GM23338 (cell line): ENCODE data around the gene KRT85. TPM values are rescaled to one million over a fixed set of nuclear protein-coding genes. Genes with fewer than 3 reads are reported as not detected.

Experiments
- ATAC-seq: fragments of 200-7000 bp; cut with Tn5 transposase; 3 replicates; pipeline ENCODE4 v1.9.1; 2020
- DNase-seq: peaks from one replicate; pipeline ENCODE4 v3.0.0-alpha.2; 2015; ENCODE audit warnings: low spot score
- H2AFZ ChIP-seq: fragments of 200-600 bp; sonication (generic); 2 replicates; pipeline ENCODE4 v1.8.0; 2016; ENCODE audit warnings: antibody characterized with exemption, mild to moderate bottlenecking, moderate library complexity
- H3F3A ChIP-seq: fragments of 200-600 bp; sonication (generic); replicated peaks from 2 replicates; pipeline ENCODE4 v1.8.0; 2017; ENCODE audit warnings: antibody characterized with exemption, mixed run types, low read depth
- H3K27ac ChIP-seq: fragments of 200-600 bp; sonication (generic); 2 replicates; pipeline ENCODE4 v1.6.1; 2016; ENCODE audit warnings: low read depth
- H3K27me3 ChIP-seq: fragments of 200-600 bp; sonication (generic); 2 replicates; pipeline ENCODE4 v1.8.0; 2016; ENCODE audit warnings: mild to moderate bottlenecking, mixed run types, moderate library complexity; ENCODE audit not compliant: insufficient read depth
- H3K36me3 ChIP-seq: fragments of 200-600 bp; sonication (generic); 2 replicates; pipeline ENCODE4 v1.8.0; 2016; ENCODE audit warnings: mild to moderate bottlenecking; ENCODE audit not compliant: insufficient read depth
- H3K4me1 ChIP-seq: fragments of 200-600 bp; sonication (generic); 2 replicates; pipeline ENCODE4 v1.8.0; 2016; ENCODE audit warnings: mild to moderate bottlenecking, moderate library complexity; ENCODE audit not compliant: insufficient read depth
- H3K4me2 ChIP-seq: fragments of 200-600 bp; sonication (generic); 2 replicates; pipeline ENCODE4 v1.7.1; 2017; ENCODE audit warnings: mixed run types
- H3K4me3 ChIP-seq: fragments of 200-600 bp; sonication (generic); 2 replicates; pipeline ENCODE4 v1.6.1; 2016; ENCODE audit warnings: mixed run types
- H3K79me2 ChIP-seq: fragments of 200-600 bp; sonication (generic); replicated peaks from 2 replicates; pipeline ENCODE4 v1.8.0; 2017; ENCODE audit warnings: mild to moderate bottlenecking; ENCODE audit not compliant: insufficient read depth
- H3K9me2 ChIP-seq: fragments of 200-600 bp; sonication (generic); 2 replicates; pipeline ENCODE4 v1.8.0; 2017; ENCODE audit not compliant: insufficient read depth
- H4K20me1 ChIP-seq: fragments of 200-600 bp; sonication (generic); replicated peaks from 2 replicates; pipeline ENCODE4 v1.8.0; 2017; ENCODE audit warnings: mild to moderate bottlenecking; ENCODE audit not compliant: insufficient read depth
- H3K27ac Mint-ChIP-seq: 2 replicates; pipeline ENCODE4 v1.8.0; 2020; ENCODE audit warnings: inconsistent platforms, mild to moderate bottlenecking, moderate library complexity, mixed read lengths
- H3K27me3 Mint-ChIP-seq: 3 replicates; pipeline ENCODE4 v1.8.0; 2022; ENCODE audit warnings: low read depth, mild to moderate bottlenecking, moderate library complexity, mixed read lengths, inconsistent platforms; ENCODE audit not compliant: insufficient read depth, poor library complexity
- H3K36me3 Mint-ChIP-seq: 3 replicates; pipeline ENCODE4 v1.8.0; 2021; ENCODE audit warnings: low read depth, mild to moderate bottlenecking, inconsistent platforms, moderate library complexity, mixed read lengths
- H3K4me1 Mint-ChIP-seq: 3 replicates; pipeline ENCODE4 v1.8.0; 2020; ENCODE audit warnings: mild to moderate bottlenecking, inconsistent platforms, mixed read lengths
- H3K4me3 Mint-ChIP-seq: 3 replicates; pipeline ENCODE4 v1.8.0; 2021; ENCODE audit warnings: moderate library complexity, mild to moderate bottlenecking, inconsistent platforms, mixed read lengths
- H3K9me3 Mint-ChIP-seq: 3 replicates; pipeline ENCODE4 v1.8.0; 2020; ENCODE audit warnings: moderate library complexity, mild to moderate bottlenecking, inconsistent platforms, mixed read lengths
- CREB1 ChIP-seq: fragments of 250-450 bp; sonication (Bioruptor Pico); IDR thresholded peaks from 2 replicates; pipeline ENCODE4 v1.5.0; 2020; ENCODE audit warnings: low read depth, mild to moderate bottlenecking, moderate library complexity
- EZH2 ChIP-seq: fragments of 200-600 bp; sonication (generic); IDR thresholded peaks from one replicate; pipeline ENCODE4 v1.8.0; 2017; ENCODE audit warnings: antibody characterized with exemption, mild to moderate bottlenecking, low read depth; ENCODE audit not compliant: unreplicated experiment
- EZH2phosphoT487 ChIP-seq: fragments of 200-600 bp; sonication (generic); IDR thresholded peaks from one replicate; pipeline ENCODE4 v1.8.1; 2018; ENCODE audit warnings: antibody characterized with exemption; ENCODE audit not compliant: unreplicated experiment
- JUNB ChIP-seq: IDR thresholded peaks from one replicate; pipeline ENCODE4 v1.6.1; 2016; ENCODE audit warnings: antibody characterized with exemption; ENCODE audit not compliant: unreplicated experiment
- NANOG ChIP-seq: IDR thresholded peaks from 2 replicates; pipeline ENCODE4 v1.6.1; 2016; ENCODE audit warnings: antibody characterized with exemption, borderline replicate concordance
- POLR2AphosphoS5 ChIP-seq: IDR thresholded peaks from 2 replicates; pipeline ENCODE4 v1.6.1; 2016; ENCODE audit warnings: antibody characterized with exemption, low read depth
- REST ChIP-seq: IDR thresholded peaks from one replicate; pipeline ENCODE4 v1.6.1; 2018; ENCODE audit warnings: antibody characterized with exemption; ENCODE audit not compliant: unreplicated experiment
- STAT1 ChIP-seq: IDR thresholded peaks from one replicate; pipeline ENCODE4 v1.6.1; 2016; ENCODE audit warnings: antibody characterized with exemption; ENCODE audit not compliant: unreplicated experiment
- ZNF114 ChIP-seq: fragments of 250-450 bp; sonication (Bioruptor Pico); IDR thresholded peaks from 2 replicates; pipeline ENCODE4 v1.5.0; 2020; ENCODE audit warnings: mild to moderate bottlenecking, moderate library complexity
- ZNF331 ChIP-seq: fragments of 250-450 bp; sonication (Bioruptor Pico); IDR thresholded peaks from 2 replicates; pipeline ENCODE4 v1.5.0; 2020; ENCODE audit warnings: low read depth, mild to moderate bottlenecking, moderate library complexity
- ZNF462 ChIP-seq: fragments of 250-450 bp; sonication (Bioruptor Pico); IDR thresholded peaks from 2 replicates; pipeline ENCODE4 v1.5.0; 2020; ENCODE audit warnings: mild to moderate bottlenecking, moderate library complexity
- polyA plus RNA-seq: library from polyadenylated mRNA; unstranded; fragments of >200 nt; fragmentation: Nextera tagmentation; extraction: Ambion mirVana; gene quantifications from 2 replicates; pipeline ENCODE4 v1.2.1, GENCODE V29; 2016
- total RNA-seq: library from RNA; depleted of rRNA; stranded (reverse); fragments of >200 nt; shearing (Covaris generic); gene quantifications from 2 replicates; pipeline ENCODE4 v1.2.3, GENCODE V29; 2014
- TF ChIP-seq, protein P1 (sequence below), 2 experiments: fragments of 200-600 bp in 1 of 2; sonication (generic) in 1 of 2; conservative IDR thresholded peaks; 2 replicates each; pipeline versions ENCODE4 v1.5.1 to v1.6.1; 2016 to 2017; ENCODE audit warnings: antibody characterized with exemption in 2 of 2, low read depth in 2 of 2, mild to moderate bottlenecking in 2 of 2, moderate library complexity in 1 of 2
- TF ChIP-seq, protein P2 (sequence below): IDR thresholded peaks from 2 replicates; pipeline ENCODE4 v1.6.1; 2016; ENCODE audit warnings: antibody characterized with exemption

Gene KRT85
- total and polyA plus RNA-seq, 2 experiments from 2014 or later = not detected

- no peaks in the 10 kb centered on the region for H3K27me3 ChIP-seq
- no peaks in the 10 kb centered on the region for H3K9me3 Mint-ChIP-seq
- no peak overlapping the region for H3K27ac ChIP-seq
- no peak for DNase-seq
- no peak overlapping the region for H2AFZ ChIP-seq
- no peak for ATAC-seq
- no peaks in the 10 kb centered on the region; the same call in 1 of the 2 replicates for H4K20me1 ChIP-seq
- no peak overlapping the region for H3K4me3 Mint-ChIP-seq
- no peak overlapping the region for H3K4me3 ChIP-seq
- H3K4me1 ChIP-seq = no peaks in the 10 kb centered on the region
- no peaks in the 10 kb centered on the region for H3F3A ChIP-seq
- no peaks in the 10 kb centered on the region for H3K4me1 Mint-ChIP-seq
- H3K36me3 Mint-ChIP-seq = no peaks in the 10 kb centered on the region
- no peak overlapping the region for H3K4me2 ChIP-seq
- peaks cover 9% of the 10 kb centered on the region for H3K27me3 Mint-ChIP-seq
- no peaks in the 10 kb centered on the region for H3K9me2 ChIP-seq
- no peaks in the 10 kb centered on the region for H3K79me2 ChIP-seq
- no peaks in the 10 kb centered on the region for H3K36me3 ChIP-seq
- TF ChIP-seq ZNF331 (no peak), JUNB (no peak), POLR2AphosphoS5 (no peak), STAT1 (no peak), NANOG (no peak), EZH2phosphoT487 (no peak), CREB1 (no peak), REST (no peak), ZNF462 (CRISPR knock-in tag) (no peak), EZH2 (no peak), ZNF114 (no peak)
- TF ChIP-seq, protein P1, sequence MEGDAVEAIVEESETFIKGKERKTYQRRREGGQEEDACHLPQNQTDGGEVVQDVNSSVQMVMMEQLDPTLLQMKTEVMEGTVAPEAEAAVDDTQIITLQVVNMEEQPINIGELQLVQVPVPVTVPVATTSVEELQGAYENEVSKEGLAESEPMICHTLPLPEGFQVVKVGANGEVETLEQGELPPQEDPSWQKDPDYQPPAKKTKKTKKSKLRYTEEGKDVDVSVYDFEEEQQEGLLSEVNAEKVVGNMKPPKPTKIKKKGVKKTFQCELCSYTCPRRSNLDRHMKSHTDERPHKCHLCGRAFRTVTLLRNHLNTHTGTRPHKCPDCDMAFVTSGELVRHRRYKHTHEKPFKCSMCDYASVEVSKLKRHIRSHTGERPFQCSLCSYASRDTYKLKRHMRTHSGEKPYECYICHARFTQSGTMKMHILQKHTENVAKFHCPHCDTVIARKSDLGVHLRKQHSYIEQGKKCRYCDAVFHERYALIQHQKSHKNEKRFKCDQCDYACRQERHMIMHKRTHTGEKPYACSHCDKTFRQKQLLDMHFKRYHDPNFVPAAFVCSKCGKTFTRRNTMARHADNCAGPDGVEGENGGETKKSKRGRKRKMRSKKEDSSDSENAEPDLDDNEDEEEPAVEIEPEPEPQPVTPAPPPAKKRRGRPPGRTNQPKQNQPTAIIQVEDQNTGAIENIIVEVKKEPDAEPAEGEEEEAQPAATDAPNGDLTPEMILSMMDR (conservative IDR thresholded peaks at IDR 0.05; ENCODE audit: low read depth in 2 of 2) = no peak
- TF ChIP-seq, protein P2, sequence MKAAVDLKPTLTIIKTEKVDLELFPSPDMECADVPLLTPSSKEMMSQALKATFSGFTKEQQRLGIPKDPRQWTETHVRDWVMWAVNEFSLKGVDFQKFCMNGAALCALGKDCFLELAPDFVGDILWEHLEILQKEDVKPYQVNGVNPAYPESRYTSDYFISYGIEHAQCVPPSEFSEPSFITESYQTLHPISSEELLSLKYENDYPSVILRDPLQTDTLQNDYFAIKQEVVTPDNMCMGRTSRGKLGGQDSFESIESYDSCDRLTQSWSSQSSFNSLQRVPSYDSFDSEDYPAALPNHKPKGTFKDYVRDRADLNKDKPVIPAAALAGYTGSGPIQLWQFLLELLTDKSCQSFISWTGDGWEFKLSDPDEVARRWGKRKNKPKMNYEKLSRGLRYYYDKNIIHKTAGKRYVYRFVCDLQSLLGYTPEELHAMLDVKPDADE = no peak
- no peak overlapping the region; the same call in 1 of the 2 replicates for H3K27ac Mint-ChIP-seq
These were observed 20.3 kb downstream of the KRT85 start for GRCh38 chr12:52347016-52347415.
